IMR-90 (cell line): ENCODE measurements around the gene PRPF40B. TPM values are rescaled to one million over a fixed set of nuclear protein-coding genes. Genes with fewer than 3 reads are reported as not detected.

ENCODE experiments used
- ATAC-seq: fragments of 200-7000 bp; cut with Tn5 transposase; 2 replicates; pipeline ENCODE4 v1.9.1; 2020; ENCODE audit warnings: low read depth, mild to moderate bottlenecking, moderate library complexity
- BruUV-seq: library from RNA; stranded (reverse); fragments of 400-500 nt; replicated peaks from 2 replicates; lab custom pipeline; 2021; lab: Mats Ljungman, UMichigan
- CTCF ChIA-PET: fragments of 300-600 bp; formaldehyde crosslinking; extraction: SDS; loops from one replicate; lab custom pipeline; 2021; ENCODE audit warnings: antibody characterized with exemption; lab: Yijun Ruan, JAX
- POLR2A ChIA-PET: fragments of 300-600 bp; sonication (Branson Sonifier 250); formaldehyde crosslinking; loops from one replicate; lab custom pipeline; 2022; ENCODE audit warnings: antibody characterized with exemption; ENCODE audit not compliant: unreplicated experiment; lab: Charles Lee
- DNase-seq: peaks from one replicate; pipeline ENCODE4 v3.0.0; 2013
- H2AFZ ChIP-seq: replicated peaks from 2 replicates; pipeline ENCODE3; 2013; ENCODE audit warnings: low read length, mild to moderate bottlenecking; ENCODE audit not compliant: poor library complexity
- H2AK5ac ChIP-seq: 2 replicates; pipeline ENCODE4 v1.6.1; 2013; ENCODE audit warnings: low read depth, low read length, inconsistent platforms
- H2AK9ac ChIP-seq: replicated peaks from 2 replicates; pipeline ENCODE3; 2013; ENCODE audit warnings: mild to moderate bottlenecking, low read depth, low read length, moderate library complexity; ENCODE audit not compliant: poor library complexity
- H2BK120ac ChIP-seq: 2 replicates; pipeline ENCODE4 v1.6.1; 2013; ENCODE audit warnings: low read depth, low read length, inconsistent platforms
- H2BK15ac ChIP-seq: 3 replicates; pipeline ENCODE4 v1.6.1; 2013; ENCODE audit warnings: low read depth, low read length, inconsistent platforms
- H2BK20ac ChIP-seq: 2 replicates; pipeline ENCODE4 v1.6.1; 2013; ENCODE audit warnings: low read depth, mild to moderate bottlenecking, inconsistent platforms, low read length, moderate library complexity
- H2BK5ac ChIP-seq: 2 replicates; pipeline ENCODE4 v1.6.1; 2013; ENCODE audit warnings: mild to moderate bottlenecking, low read depth, low read length, inconsistent platforms; ENCODE audit not compliant: poor library complexity, severe bottlenecking
- H3K14ac ChIP-seq: replicated peaks from 2 replicates; pipeline ENCODE4 v1.6.1; 2013; ENCODE audit warnings: low read depth, low read length, inconsistent platforms
- H3K18ac ChIP-seq: 2 replicates; pipeline ENCODE4 v1.6.1; 2013; ENCODE audit warnings: low read depth, low read length, control low read depth
- H3K23ac ChIP-seq: 2 replicates; pipeline ENCODE4 v1.6.1; 2013; ENCODE audit warnings: low read depth, low read length, inconsistent platforms
- H3K27ac ChIP-seq: 2 replicates; pipeline ENCODE4 v1.5.1; 2013; ENCODE audit warnings: mild to moderate bottlenecking, control low read depth, low read length; ENCODE audit not compliant: insufficient read depth
- H3K27me3 ChIP-seq: 2 replicates; pipeline ENCODE4 v1.6.1; 2013; ENCODE audit warnings: low read length; ENCODE audit not compliant: control insufficient read depth, insufficient read depth
- H3K36me3 ChIP-seq: 2 replicates; pipeline ENCODE4 v1.6.1; 2013; ENCODE audit warnings: low read length, mixed read lengths; ENCODE audit not compliant: control insufficient read depth, insufficient read depth
- H3K4ac ChIP-seq: 2 replicates; pipeline ENCODE4 v1.6.1; 2013; ENCODE audit warnings: low read depth, low read length, inconsistent platforms
- H3K4me1 ChIP-seq: 2 replicates; pipeline ENCODE4 v1.6.1; 2013; ENCODE audit warnings: low read length, mixed read lengths; ENCODE audit not compliant: control insufficient read depth, insufficient read depth
- H3K4me2 ChIP-seq: 2 replicates; pipeline ENCODE4 v1.6.1; 2013; ENCODE audit warnings: low read depth, mild to moderate bottlenecking, control low read depth, low read length, moderate library complexity
- H3K4me3 ChIP-seq: 2 replicates; pipeline ENCODE4 v1.5.1; 2013; ENCODE audit warnings: low read depth, mild to moderate bottlenecking, control low read depth, low read length, moderate library complexity; ENCODE audit not compliant: insufficient read depth
- H3K56ac ChIP-seq: 2 replicates; pipeline ENCODE4 v1.6.1; 2013; ENCODE audit warnings: low read length, inconsistent platforms; ENCODE audit not compliant: insufficient read depth; ENCODE audit errors: extremely low read depth
- H3K79me1 ChIP-seq, 2 experiments: 2 replicates each; pipeline ENCODE4 v1.6.1; 2013; ENCODE audit warnings: low read length in 2 of 2, inconsistent platforms in 1 of 2, low read depth in 1 of 2
- H3K9ac ChIP-seq: 2 replicates; pipeline ENCODE4 v1.6.1; 2013; ENCODE audit warnings: low read depth, low read length, control low read depth
- H3K9me1 ChIP-seq: 2 replicates; pipeline ENCODE4 v1.6.1; 2013; ENCODE audit warnings: low read length, inconsistent platforms; ENCODE audit not compliant: insufficient read depth
- H3K9me3 ChIP-seq: 2 replicates; pipeline ENCODE4 v1.6.1; 2013; ENCODE audit warnings: low read length; ENCODE audit not compliant: control insufficient read depth, insufficient read depth
- H4K20me1 ChIP-seq: 2 replicates; pipeline ENCODE4 v1.6.1; 2013; ENCODE audit warnings: low read length, inconsistent platforms; ENCODE audit not compliant: insufficient read depth
- H4K5ac ChIP-seq: 2 replicates; pipeline ENCODE4 v1.6.1; 2013; ENCODE audit warnings: mild to moderate bottlenecking, low read depth, low read length, control low read depth
- H4K8ac ChIP-seq, 2 experiments: 2 replicates each; pipeline ENCODE4 v1.6.1; 2013; ENCODE audit warnings: low read depth in 2 of 2, low read length in 2 of 2, control low read depth in 1 of 2, inconsistent platforms in 1 of 2
- H4K91ac ChIP-seq: 2 replicates; pipeline ENCODE4 v1.6.1; 2013; ENCODE audit warnings: low read depth, low read length, inconsistent platforms; ENCODE audit not compliant: insufficient read depth
- BHLHE40 ChIP-seq: fragments of 150-350 bp; IDR thresholded peaks from 2 replicates; pipeline ENCODE4 v1.6.1; 2016; ENCODE audit warnings: mild to moderate bottlenecking, low read depth, low read length
- FOS ChIP-seq: fragments of 150-350 bp; IDR thresholded peaks from 2 replicates; pipeline ENCODE4 v1.6.1; 2016; ENCODE audit warnings: low read depth, low read length
- MAZ ChIP-seq: IDR thresholded peaks from 2 replicates; pipeline ENCODE4 v1.6.1; 2012; ENCODE audit warnings: low read depth, mild to moderate bottlenecking, low read length, improper control_type of control experiment, moderate library complexity, borderline replicate concordance
- RCOR1 ChIP-seq: IDR thresholded peaks from 2 replicates; pipeline ENCODE4 v1.6.1; 2012; ENCODE audit warnings: mild to moderate bottlenecking, low read length, improper control_type of control experiment; ENCODE audit not compliant: insufficient replicate concordance
- SMC3 ChIP-seq: fragments of 150-350 bp; IDR thresholded peaks from 2 replicates; pipeline ENCODE4 v1.6.1; 2016; ENCODE audit warnings: low read depth, mild to moderate bottlenecking, antibody characterized with exemption, low read length, moderate library complexity
- WGBS, 2 experiments: methylation state at CpG; one replicate each; pipeline versions ENCODE4 v1.1.5 to v1.1.7; 2013; ENCODE audit warnings: missing lambda C conversion rate in 2 of 2; ENCODE audit not compliant: insufficient read length in 1 of 2; ENCODE audit errors: extremely low coverage in 2 of 2; 5-methylcytosine and 5-hydroxymethylcytosine counted together
- dilution Hi-C: fragments of 300-500 bp; cut with HindIII; formaldehyde crosslinking; loops from one replicate; pipeline ENCODE4 v1.14.3; 2018; ENCODE audit warnings: low sequenced_read_pairs; ENCODE audit not compliant: unreplicated experiment
- in situ Hi-C: fragments of 300-500 bp; cut with MboI; formaldehyde crosslinking; loops from 3 replicates; pipeline ENCODE4 v1.14.3; 2019; ENCODE audit warnings: low sequenced_read_pairs, inconsistent platforms, mixed read lengths
- intact Hi-C: fragments of 100-400 bp; cut with micrococcal nuclease; formaldehyde crosslinking; loops from 2 replicates; pipeline ENCODE4 v1.10.0; 2022
- polyA plus RNA-seq, 3 experiments: library from polyadenylated mRNA; depleted of rRNA; stranded (reverse); fragments of >200 nt; gene quantifications; 2 replicates each; pipeline ENCODE4 v1.2.3, GENCODE V29; 2012; ENCODE audit warnings: low replicate concordance in 1 of 3
- total RNA-seq: library from RNA; depleted of rRNA; stranded (reverse); fragments of >200 nt; gene quantifications from 2 replicates; pipeline ENCODE4 v1.2.3, GENCODE V29; 2012
- TF ChIP-seq, protein P1 (sequence below): conservative IDR thresholded peaks from 2 replicates; pipeline ENCODE4 v1.5.1; 2012; ENCODE audit warnings: mild to moderate bottlenecking, low read depth, low read length, improper control_type of control experiment

PRPF40B gene
- total and polyA plus RNA-seq, 2 of the 4 experiments (the other 2 are of a cell fraction), result 5.0 to 11.8 TPM

DNA sequence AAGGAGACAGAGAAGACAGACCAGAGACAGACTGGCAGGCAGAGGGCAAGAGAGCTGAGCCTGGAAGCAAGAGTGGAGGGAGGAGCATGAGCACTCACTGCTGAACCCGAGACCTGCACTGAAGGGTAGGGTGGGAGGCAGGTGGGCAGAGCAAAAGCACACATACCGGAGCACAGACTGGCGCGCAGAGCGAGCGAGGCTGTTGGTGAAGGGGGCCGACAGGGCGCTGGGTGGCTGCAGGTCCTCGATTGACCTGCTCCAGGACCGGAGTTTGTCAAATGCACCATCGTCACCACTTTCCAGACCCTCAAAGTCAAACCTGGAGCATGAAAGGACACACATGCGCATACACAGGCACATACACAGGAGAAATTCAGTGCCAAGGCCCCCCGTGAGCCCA, 34.9 kb downstream of the PRPF40B start:
- Histone ChIP-seq H3K23ac (no peak overlapping the region), H3K4me1 (peaks cover 6% of the 10 kb centered on the region), H2AK5ac (no peak overlapping the region), H3K4me2 (no peak overlapping the region), H3K79me1 (peaks cover 18 to 49% of the 10 kb centered on the region in 2 experiments), H3K36me3 (peaks cover 34% of the 10 kb centered on the region), H3K18ac (no peak overlapping the region), H2BK120ac (no peak overlapping the region), H3K4me3 (no peak overlapping the region), H3K27ac (no peak overlapping the region), H4K91ac (no peak overlapping the region), H3K9me3 (no peaks in the 10 kb centered on the region), H3K9ac (no peak overlapping the region), H4K8ac (no peak overlapping the region), H3K4ac (no peak overlapping the region), H2AFZ (no peak overlapping the region), H3K56ac (no peak overlapping the region), H2BK5ac (no peak overlapping the region), H4K20me1 (no peaks in the 10 kb centered on the region), H4K5ac (no peak overlapping the region), H2BK15ac (no peak overlapping the region), H3K27me3 (no peaks in the 10 kb centered on the region), H3K9me1 (peaks cover 25% of the 10 kb centered on the region), H2BK20ac (no peak overlapping the region), H3K14ac (no peak overlapping the region), H2AK9ac (no peak overlapping the region)
- TF ChIP-seq BHLHE40, result no peak
- TF ChIP-seq SMC3, result no peak
- no peak for TF ChIP-seq FOS
- TF ChIP-seq, protein P1, sequence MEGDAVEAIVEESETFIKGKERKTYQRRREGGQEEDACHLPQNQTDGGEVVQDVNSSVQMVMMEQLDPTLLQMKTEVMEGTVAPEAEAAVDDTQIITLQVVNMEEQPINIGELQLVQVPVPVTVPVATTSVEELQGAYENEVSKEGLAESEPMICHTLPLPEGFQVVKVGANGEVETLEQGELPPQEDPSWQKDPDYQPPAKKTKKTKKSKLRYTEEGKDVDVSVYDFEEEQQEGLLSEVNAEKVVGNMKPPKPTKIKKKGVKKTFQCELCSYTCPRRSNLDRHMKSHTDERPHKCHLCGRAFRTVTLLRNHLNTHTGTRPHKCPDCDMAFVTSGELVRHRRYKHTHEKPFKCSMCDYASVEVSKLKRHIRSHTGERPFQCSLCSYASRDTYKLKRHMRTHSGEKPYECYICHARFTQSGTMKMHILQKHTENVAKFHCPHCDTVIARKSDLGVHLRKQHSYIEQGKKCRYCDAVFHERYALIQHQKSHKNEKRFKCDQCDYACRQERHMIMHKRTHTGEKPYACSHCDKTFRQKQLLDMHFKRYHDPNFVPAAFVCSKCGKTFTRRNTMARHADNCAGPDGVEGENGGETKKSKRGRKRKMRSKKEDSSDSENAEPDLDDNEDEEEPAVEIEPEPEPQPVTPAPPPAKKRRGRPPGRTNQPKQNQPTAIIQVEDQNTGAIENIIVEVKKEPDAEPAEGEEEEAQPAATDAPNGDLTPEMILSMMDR, result no peak
- no peak for TF ChIP-seq MAZ
- no peak for TF ChIP-seq RCOR1
- dilution Hi-C loops, result no loop called here
- intact Hi-C loops, result no loop called here
- DNase-seq (no peak), ATAC-seq (no peak)
- in situ Hi-C loops, result no loop called here
- no TSS peak for BruUV-seq
- 100% methylated on average over 9 of the region's 13 CpGs; no CpG with 5 or more reads in 1 of the 2 experiments for WGBS, 2 experiments
- CTCF ChIA-PET, result no interaction called here
- POLR2A ChIA-PET, result no interaction called here
